ENCODE data around the gene IFITM1.

DNA sequence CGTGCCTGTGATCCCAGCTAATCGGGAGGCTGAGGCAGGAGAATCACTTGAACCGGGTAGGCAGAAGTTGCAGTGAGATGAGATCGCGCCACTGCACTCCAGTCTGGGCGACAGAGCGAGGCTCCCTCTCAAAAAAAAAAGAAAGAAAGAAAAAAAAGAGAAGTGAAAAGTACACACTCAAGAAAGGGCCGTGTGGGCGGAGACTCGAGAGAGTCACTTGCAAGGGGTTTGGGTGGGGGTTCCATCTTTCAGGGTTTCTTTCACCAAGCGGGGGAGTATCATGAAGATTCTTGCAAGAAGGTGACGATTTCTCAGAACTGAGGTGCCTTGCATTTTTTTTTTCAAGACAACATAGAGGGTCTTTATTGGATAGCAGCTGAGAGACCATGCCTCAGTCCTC, 10.5 kb upstream of the IFITM1 start:
- TF ChIP-seq, protein P1, sequence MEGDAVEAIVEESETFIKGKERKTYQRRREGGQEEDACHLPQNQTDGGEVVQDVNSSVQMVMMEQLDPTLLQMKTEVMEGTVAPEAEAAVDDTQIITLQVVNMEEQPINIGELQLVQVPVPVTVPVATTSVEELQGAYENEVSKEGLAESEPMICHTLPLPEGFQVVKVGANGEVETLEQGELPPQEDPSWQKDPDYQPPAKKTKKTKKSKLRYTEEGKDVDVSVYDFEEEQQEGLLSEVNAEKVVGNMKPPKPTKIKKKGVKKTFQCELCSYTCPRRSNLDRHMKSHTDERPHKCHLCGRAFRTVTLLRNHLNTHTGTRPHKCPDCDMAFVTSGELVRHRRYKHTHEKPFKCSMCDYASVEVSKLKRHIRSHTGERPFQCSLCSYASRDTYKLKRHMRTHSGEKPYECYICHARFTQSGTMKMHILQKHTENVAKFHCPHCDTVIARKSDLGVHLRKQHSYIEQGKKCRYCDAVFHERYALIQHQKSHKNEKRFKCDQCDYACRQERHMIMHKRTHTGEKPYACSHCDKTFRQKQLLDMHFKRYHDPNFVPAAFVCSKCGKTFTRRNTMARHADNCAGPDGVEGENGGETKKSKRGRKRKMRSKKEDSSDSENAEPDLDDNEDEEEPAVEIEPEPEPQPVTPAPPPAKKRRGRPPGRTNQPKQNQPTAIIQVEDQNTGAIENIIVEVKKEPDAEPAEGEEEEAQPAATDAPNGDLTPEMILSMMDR (conservative IDR thresholded peaks at IDR 0.05; ENCODE audit: low read length): no peak
- TF ChIP-seq EZH2phosphoT487 (IDR thresholded peaks at IDR 0.05; ENCODE audit: borderline replicate concordance, low read depth, low read length): no peak

Measured in OCI-LY7 (cell line).